ENCODE data around the gene TMEM126A. TPM values are rescaled to one million over a fixed set of nuclear protein-coding genes. Genes with fewer than 3 reads are reported as not detected.
"Not testable (repeated sequence)": the region's sequence is repeated elsewhere in the genome, so short reads cannot be mapped to it uniquely, and the experiment has no call there.

TMEM126A gene
- total RNA-seq, 6 experiments from 2014 or later = 32.0 to 52.4 (median 48.2) TPM

DNA sequence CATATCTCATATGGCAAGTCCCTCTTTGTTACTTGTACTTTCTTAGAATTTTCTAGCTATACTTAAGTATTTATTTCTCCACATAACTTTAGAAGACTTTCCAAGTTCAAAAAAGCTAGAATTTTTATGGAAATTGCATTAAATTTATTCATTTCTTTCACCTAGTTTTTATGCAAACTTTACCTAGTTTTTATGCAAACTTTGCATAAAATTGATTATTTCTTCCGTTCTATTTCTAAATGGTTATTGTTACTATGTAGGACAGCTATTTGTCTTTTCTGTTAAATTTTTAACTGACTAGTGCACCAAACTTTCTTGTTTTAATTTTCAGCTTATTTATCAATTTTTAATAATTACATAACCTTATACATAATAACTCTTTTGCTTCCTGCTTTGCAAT, 20.4 kb downstream of the TMEM126A start:
- H3K4me3 Mint-ChIP-seq = no peak overlapping the region
- peaks cover 23% of the 10 kb centered on the region for H3K4me1 Mint-ChIP-seq (ENCODE audit: low read depth)
- no peak for DNase-seq
- H3K27ac Mint-ChIP-seq = no peak overlapping the region
- H3K27me3 Mint-ChIP-seq (ENCODE audit: insufficient read depth) = 0 out of 2 replicates have a peak, but pooled peaks cover 3% of the 10 kb centered on the region
- H3K9me3 Mint-ChIP-seq = peaks cover 6% of the 10 kb centered on the region; the same call in 1 of the 2 replicates
- TF ChIP-seq, protein P1, sequence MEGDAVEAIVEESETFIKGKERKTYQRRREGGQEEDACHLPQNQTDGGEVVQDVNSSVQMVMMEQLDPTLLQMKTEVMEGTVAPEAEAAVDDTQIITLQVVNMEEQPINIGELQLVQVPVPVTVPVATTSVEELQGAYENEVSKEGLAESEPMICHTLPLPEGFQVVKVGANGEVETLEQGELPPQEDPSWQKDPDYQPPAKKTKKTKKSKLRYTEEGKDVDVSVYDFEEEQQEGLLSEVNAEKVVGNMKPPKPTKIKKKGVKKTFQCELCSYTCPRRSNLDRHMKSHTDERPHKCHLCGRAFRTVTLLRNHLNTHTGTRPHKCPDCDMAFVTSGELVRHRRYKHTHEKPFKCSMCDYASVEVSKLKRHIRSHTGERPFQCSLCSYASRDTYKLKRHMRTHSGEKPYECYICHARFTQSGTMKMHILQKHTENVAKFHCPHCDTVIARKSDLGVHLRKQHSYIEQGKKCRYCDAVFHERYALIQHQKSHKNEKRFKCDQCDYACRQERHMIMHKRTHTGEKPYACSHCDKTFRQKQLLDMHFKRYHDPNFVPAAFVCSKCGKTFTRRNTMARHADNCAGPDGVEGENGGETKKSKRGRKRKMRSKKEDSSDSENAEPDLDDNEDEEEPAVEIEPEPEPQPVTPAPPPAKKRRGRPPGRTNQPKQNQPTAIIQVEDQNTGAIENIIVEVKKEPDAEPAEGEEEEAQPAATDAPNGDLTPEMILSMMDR (IDR thresholded peaks at IDR 0.05) = no peak
- H3K36me3 Mint-ChIP-seq (ENCODE audit: low read depth) = peaks cover 18% of the 10 kb centered on the region

DNA sequence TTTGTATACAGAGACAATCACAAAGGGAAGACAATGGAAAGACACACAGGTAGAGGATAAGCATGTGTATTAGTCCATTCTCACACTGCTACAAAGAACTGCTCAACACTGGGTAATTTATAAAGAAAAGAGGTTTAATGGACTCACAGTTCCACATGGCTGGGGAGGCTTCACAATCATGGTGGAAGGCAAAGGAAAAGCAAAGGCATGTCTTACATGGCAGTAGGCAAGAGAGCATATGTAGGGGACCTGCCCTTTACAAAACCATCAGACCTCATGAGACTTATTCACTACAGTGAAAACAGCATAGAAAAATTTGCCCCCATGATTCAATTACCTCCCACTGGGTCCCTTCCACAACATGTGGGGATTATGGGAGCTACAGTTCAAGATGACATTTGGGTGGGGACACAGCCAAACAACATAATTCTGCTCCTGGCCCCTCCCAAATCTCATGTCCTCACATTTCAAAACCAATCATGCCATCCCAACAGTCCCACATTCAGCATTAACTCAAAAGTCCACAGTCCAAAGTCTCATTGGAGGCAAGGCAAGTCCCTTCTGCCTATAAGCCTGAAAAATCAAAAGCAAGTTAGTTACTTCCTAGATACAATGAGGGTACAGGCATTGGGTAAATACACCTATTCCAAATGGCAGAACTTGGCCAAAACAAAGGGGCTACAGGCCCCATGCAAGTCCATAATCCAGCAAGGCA, 23.3 kb downstream of the TMEM126A start:
- not testable (repeated sequence) for H3K36me3 Mint-ChIP-seq (ENCODE audit: low read depth); H3K27me3 Mint-ChIP-seq (ENCODE audit: insufficient read depth); H3K27ac Mint-ChIP-seq; DNase-seq; H3K4me3 Mint-ChIP-seq; H3K9me3 Mint-ChIP-seq
- H3K4me1 Mint-ChIP-seq (ENCODE audit: low read depth) = peaks cover 20% of the 10 kb centered on the region

DNA sequence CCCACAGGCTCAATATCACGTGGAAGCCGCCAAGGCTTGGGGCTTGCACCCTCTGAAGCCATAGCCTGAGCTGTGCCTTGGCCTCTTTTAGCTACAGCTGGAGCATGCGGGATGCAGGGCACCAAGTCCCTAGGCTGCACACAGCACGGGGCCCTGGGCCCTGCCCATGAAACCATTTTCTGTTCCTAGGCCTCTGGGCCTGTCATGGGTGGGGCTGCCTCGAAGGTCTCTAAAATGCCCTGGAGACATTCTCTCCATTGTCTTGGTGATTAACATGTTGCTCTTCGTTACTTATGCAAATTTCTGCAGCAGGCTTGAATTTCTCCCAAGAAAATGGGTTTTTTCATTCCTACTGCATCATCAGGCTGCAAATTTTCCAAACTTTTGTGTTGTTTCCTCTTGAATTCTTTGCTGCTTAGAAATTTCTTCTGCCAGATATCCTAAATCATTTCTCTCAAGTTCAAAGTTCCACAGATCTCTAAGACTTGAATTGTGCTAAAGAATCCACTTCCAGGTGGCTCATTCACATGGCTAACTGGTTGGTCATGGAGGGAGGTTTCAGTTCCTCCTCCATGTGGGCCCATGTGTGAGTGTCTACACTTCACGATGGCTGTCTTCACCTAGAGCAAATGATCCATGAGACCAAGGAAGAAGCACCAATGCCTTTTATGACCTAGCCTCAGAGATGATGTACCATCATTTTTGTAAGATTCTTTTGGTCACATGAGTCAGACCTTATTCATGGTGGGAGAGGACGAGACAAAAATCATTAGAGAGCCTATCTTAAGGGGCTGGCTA, 24.5 kb downstream of the TMEM126A start:
- Mint-ChIP-seq H3K27me3 (ENCODE audit: insufficient read depth) (peaks cover 5% of the 10 kb centered on the region; the same call in 1 of the 2 replicates), H3K4me1 (ENCODE audit: low read depth) (peaks cover 18% of the 10 kb centered on the region)

DNA sequence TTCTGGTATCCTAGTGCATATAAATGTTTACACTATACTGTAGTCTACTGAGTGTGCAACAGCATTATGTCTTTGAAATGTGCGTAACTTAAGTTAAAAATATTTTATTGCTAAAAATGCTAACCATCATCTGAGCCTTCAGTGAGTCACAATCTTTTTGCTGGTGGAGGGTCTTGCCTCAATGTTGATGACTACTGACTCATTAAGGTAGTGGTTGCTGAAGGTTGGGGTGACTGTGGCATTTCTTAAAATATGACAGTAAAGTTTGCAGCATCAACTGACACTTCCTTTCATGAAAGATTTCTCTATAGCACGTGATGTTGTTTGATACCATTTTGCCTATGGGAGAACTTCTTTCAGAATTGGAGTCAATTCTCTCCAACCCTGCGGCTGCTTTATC, 25.6 kb downstream of the TMEM126A start:
- TF ChIP-seq, protein P1 (IDR thresholded peaks at IDR 0.05) = no peak
- H3K4me1 Mint-ChIP-seq (ENCODE audit: low read depth) = peaks cover 18% of the 10 kb centered on the region
- no peak overlapping the region for H3K4me3 Mint-ChIP-seq
- peaks cover 6% of the 10 kb centered on the region; the same call in 1 of the 2 replicates for H3K9me3 Mint-ChIP-seq
- peaks cover 5% of the 10 kb centered on the region for H3K36me3 Mint-ChIP-seq (ENCODE audit: low read depth)
- H3K27me3 Mint-ChIP-seq (ENCODE audit: insufficient read depth) = peaks cover 5% of the 10 kb centered on the region
- H3K27ac Mint-ChIP-seq = no peak overlapping the region
- no peak for DNase-seq

More for the DNA sequence above, 24.5 kb downstream of the TMEM126A start:
- Mint-ChIP-seq H3K27ac (no peak overlapping the region), H3K9me3 (peaks cover 6% of the 10 kb centered on the region; the same call in 1 of the 2 replicates), H3K4me3 (no peak overlapping the region), H3K36me3 (ENCODE audit: low read depth) (peaks cover 5% of the 10 kb centered on the region)
- DNase-seq = no peak
- TF ChIP-seq, protein P1 (IDR thresholded peaks at IDR 0.05) = no peak

DNA sequence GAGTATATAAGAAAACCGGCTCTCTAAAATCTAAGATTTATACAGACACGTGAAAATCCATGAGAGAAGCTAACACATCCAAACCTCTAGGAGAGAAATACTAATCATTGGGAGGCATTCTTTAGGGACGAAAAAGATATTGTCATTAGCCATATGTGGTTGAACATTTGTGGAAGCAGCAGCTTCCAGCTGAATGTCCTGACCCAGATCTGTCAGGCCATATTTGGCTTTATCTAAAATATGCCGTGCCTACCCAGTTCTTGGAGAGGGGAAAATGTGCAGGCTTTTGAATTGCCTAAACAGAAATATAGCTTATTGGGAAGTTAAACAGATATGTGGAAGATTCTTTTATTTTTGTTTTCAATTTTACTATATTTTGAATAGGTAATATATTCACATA, 31.8 kb downstream of the TMEM126A start:
- no peak overlapping the region for H3K4me3 Mint-ChIP-seq
- no peak for DNase-seq
- H3K9me3 Mint-ChIP-seq = no peaks in the 10 kb centered on the region
- TF ChIP-seq, protein P1 (IDR thresholded peaks at IDR 0.05) = no peak
- H3K4me1 Mint-ChIP-seq (ENCODE audit: low read depth) = peaks cover 21% of the 10 kb centered on the region
- peaks cover 6% of the 10 kb centered on the region for H3K27me3 Mint-ChIP-seq (ENCODE audit: insufficient read depth)
- no peak overlapping the region for H3K27ac Mint-ChIP-seq
- peaks cover 5% of the 10 kb centered on the region; the same call in 1 of the 2 replicates for H3K36me3 Mint-ChIP-seq (ENCODE audit: low read depth)

DNA sequence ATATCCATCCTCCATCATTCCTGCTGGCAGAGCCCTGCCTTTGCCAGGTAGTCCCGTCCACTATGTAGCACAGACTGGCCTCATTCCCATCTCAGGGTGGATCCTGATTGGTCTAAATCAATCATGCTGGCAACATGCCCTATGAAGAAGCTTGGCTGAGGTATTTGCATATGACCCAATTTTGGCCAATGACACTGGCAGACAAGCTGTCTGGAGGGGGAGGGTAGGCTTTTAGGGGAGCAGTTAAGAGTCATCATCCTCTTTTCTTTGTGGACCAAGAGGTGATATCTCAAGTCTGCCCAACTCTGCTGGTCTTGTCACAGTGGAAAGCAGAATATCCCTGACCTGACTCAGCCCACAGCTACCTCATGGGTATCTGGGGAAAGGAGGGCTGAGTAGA, 33.1 kb downstream of the TMEM126A start:
- no peak overlapping the region for H3K27ac Mint-ChIP-seq
- H3K4me3 Mint-ChIP-seq = no peak overlapping the region
- H3K36me3 Mint-ChIP-seq (ENCODE audit: low read depth) = peaks cover 5% of the 10 kb centered on the region; the same call in 1 of the 2 replicates
- TF ChIP-seq, protein P1 (IDR thresholded peaks at IDR 0.05) = no peak
- no peak for DNase-seq
- peaks cover 2% of the 10 kb centered on the region; the same call in 1 of the 2 replicates for H3K27me3 Mint-ChIP-seq (ENCODE audit: insufficient read depth)
- no peaks in the 10 kb centered on the region for H3K9me3 Mint-ChIP-seq
- peaks cover 34% of the 10 kb centered on the region for H3K4me1 Mint-ChIP-seq (ENCODE audit: low read depth)

Measured in HFFc6 (cell line).